HCT116 (cell line): Measurements from ENCODE around the gene TST. TPM values are rescaled to one million over a fixed set of nuclear protein-coding genes. Genes with fewer than 3 reads are reported as not detected.

Experiments used
- ATAC-seq: fragments of 200-7000 bp; cut with Tn5 transposase; 2 replicates; pipeline ENCODE4 v1.9.1; 2020; ENCODE audit warnings: mild to moderate bottlenecking, moderate library complexity
- BruUV-seq: library from RNA; stranded (reverse); fragments of 400-500 nt; replicated peaks from 2 replicates; lab custom pipeline; 2021; lab: Mats Ljungman, UMichigan
- CTCF ChIA-PET: fragments of 300-600 bp; sonication (Branson Sonifier 250); formaldehyde crosslinking; loops from one replicate; lab custom pipeline; 2021; ENCODE audit warnings: antibody characterized with exemption; lab: Charles Lee
- POLR2A ChIA-PET: fragments of 300-600, 350-600 bp; sonication (Branson Sonifier 250); formaldehyde crosslinking; loops from one replicate; lab custom pipeline; 2021; ENCODE audit warnings: antibody characterized with exemption; lab: Charles Lee
- RAD21 ChIA-PET, 2 experiments: fragments of 300-600 bp; sonication (Branson Sonifier 250); formaldehyde crosslinking; loops; one replicate each; lab custom pipeline; 2023; ENCODE audit warnings: low total read pairs in 2 of 2; ENCODE audit not compliant: uncharacterized antibody in 2 of 2, unreplicated experiment in 2 of 2, low non-redundant PET in 1 of 2; lab: Charles Lee
- DNase-seq: peaks from one replicate; pipeline ENCODE4 v3.0.0-alpha.2; 2010; ENCODE audit warnings: low read depth, low spot score
- H2AFZ ChIP-seq: fragments of 200-600 bp; shearing (Covaris generic), sonication (generic); 2 replicates; pipeline ENCODE4 v1.6.1; 2017; ENCODE audit warnings: low read depth, mixed run types, mixed read lengths, antibody characterized with exemption, low read length; ENCODE audit not compliant: poor library complexity, severe bottlenecking
- H3K27ac ChIP-seq: 2 replicates; pipeline ENCODE4 v1.5.1; 2012; ENCODE audit warnings: low read depth, low read length
- H3K27me3 ChIP-seq: fragments of 200-600 bp; sonication (generic); 2 replicates; pipeline ENCODE4 v1.6.1; 2016; ENCODE audit warnings: mixed run types, low read length, mixed read lengths; ENCODE audit not compliant: insufficient read depth
- H3K36me3 ChIP-seq, 2 experiments: fragments of 200-500 bp in 1 of 2; fragments of 200-600 bp in 1 of 2; sonication (Bioruptor generic) in 1 of 2; sonication (generic) in 1 of 2; 2 replicates each; pipeline versions ENCODE4 v1.5.1 to v1.6.1; 2014 to 2016; ENCODE audit warnings: low read length in 2 of 2, inconsistent platforms in 1 of 2, mixed read lengths in 1 of 2, mixed run types in 1 of 2; ENCODE audit not compliant: insufficient read depth in 2 of 2, control insufficient read depth in 1 of 2
- H3K4me1 ChIP-seq, 2 experiments: fragments of 200-600 bp in 1 of 2; sonication (generic) in 1 of 2; 2 replicates each; pipeline versions ENCODE4 v1.5.1 to v1.6.1; 2012 to 2017; ENCODE audit warnings: low read length in 2 of 2, inconsistent platforms in 1 of 2, mild to moderate bottlenecking in 1 of 2, mixed read lengths in 1 of 2, mixed run types in 1 of 2, moderate library complexity in 1 of 2; ENCODE audit not compliant: insufficient read depth in 2 of 2, control insufficient read depth in 1 of 2
- H3K4me2 ChIP-seq: fragments of 200-600 bp; sonication (generic); 2 replicates; pipeline ENCODE4 v1.6.1; 2017; ENCODE audit warnings: mixed run types, low read length, mixed read lengths
- H3K4me3 ChIP-seq, 2 experiments: fragments of 200-600 bp in 1 of 2; sonication (generic) in 1 of 2; replicated peaks in 1 of 2; 2 replicates each; pipeline ENCODE4 v1.5.1; 2011 to 2016; ENCODE audit warnings: low read length in 2 of 2, control low read depth in 1 of 2, low read depth in 1 of 2, mild to moderate bottlenecking in 1 of 2, mixed read lengths in 1 of 2, mixed run types in 1 of 2
- H3K79me2 ChIP-seq: fragments of 200-600 bp; sonication (generic); 2 replicates; pipeline ENCODE4 v1.6.1; 2017; ENCODE audit warnings: mild to moderate bottlenecking, mixed run types, low read length, moderate library complexity, mixed read lengths; ENCODE audit not compliant: insufficient read depth
- H3K9ac ChIP-seq: fragments of 200-600 bp; sonication (generic); 2 replicates; pipeline ENCODE4 v1.6.1; 2016; ENCODE audit warnings: low read length, mixed read lengths
- H3K9me2 ChIP-seq: fragments of 200-600 bp; sonication (generic), shearing (Covaris generic); 2 replicates; pipeline ENCODE4 v1.6.1; 2017; ENCODE audit warnings: mixed run types, mild to moderate bottlenecking, moderate library complexity; ENCODE audit not compliant: insufficient read depth
- H3K9me3 ChIP-seq, 2 experiments: fragments of 200-500 bp in 1 of 2; fragments of 200-600 bp in 1 of 2; sonication (Bioruptor generic) in 1 of 2; sonication (generic) in 1 of 2; 2 replicates each; pipeline ENCODE4 v1.6.1; 2014 to 2017; ENCODE audit warnings: low read length in 2 of 2, mixed read lengths in 2 of 2, inconsistent platforms in 1 of 2, low read depth in 1 of 2, mild to moderate bottlenecking in 1 of 2, mixed run types in 1 of 2, moderate library complexity in 1 of 2; ENCODE audit not compliant: control insufficient read depth in 1 of 2, insufficient read depth in 1 of 2
- H4K20me1 ChIP-seq: fragments of 200-600 bp; sonication (generic), shearing (Covaris generic); 2 replicates; pipeline ENCODE4 v1.6.1; 2017; ENCODE audit warnings: mixed run types, mild to moderate bottlenecking, moderate library complexity; ENCODE audit not compliant: insufficient read depth
- JUND ChIP-seq: IDR thresholded peaks from 2 replicates; pipeline ENCODE4 v1.6.1; 2012
- POLR2AphosphoS5 ChIP-seq: IDR thresholded peaks from 2 replicates; pipeline ENCODE4 v1.6.1; 2011; ENCODE audit warnings: mild to moderate bottlenecking, low read depth, low read length, moderate library complexity
- RAD21 ChIP-seq: IDR thresholded peaks from 2 replicates; pipeline ENCODE4 v1.6.1; 2012; ENCODE audit warnings: low read depth, mild to moderate bottlenecking
- intact Hi-C: fragments of 100-400 bp; cut with micrococcal nuclease; formaldehyde crosslinking; loops from 2 replicates; pipeline ENCODE4 v1.10.0; 2022
- total RNA-seq: library from RNA; stranded (reverse); gene quantifications from one replicate; pipeline ENCODE4 v1.2.1, GENCODE V29; 2021; ENCODE audit not compliant: unreplicated experiment
- TF ChIP-seq, protein P1 (sequence below), 3 experiments: fragments of 200-600 bp in 1 of 3; sonication (generic) in 1 of 3; IDR thresholded peaks in 2 of 3; conservative IDR thresholded peaks in 1 of 3; 2 replicates each; pipeline ENCODE4 v1.5.1; 2012 to 2017; ENCODE audit warnings: low read depth in 2 of 3, low read length in 2 of 3, antibody characterized with exemption in 1 of 3, borderline replicate concordance in 1 of 3, control low read depth in 1 of 3, mild to moderate bottlenecking in 1 of 3, mixed read lengths in 1 of 3, mixed run types in 1 of 3, moderate library complexity in 1 of 3; ENCODE audit not compliant: insufficient read depth in 1 of 3
- TF ChIP-seq, protein P2 (sequence below): IDR thresholded peaks from 2 replicates; pipeline ENCODE4 v1.6.1; 2011; ENCODE audit warnings: mild to moderate bottlenecking, low read length, moderate library complexity; ENCODE audit not compliant: insufficient replicate concordance; ENCODE audit errors: extremely low read depth

TST gene
- total RNA-seq, 1 experiment from 2014 or later = 32.1 TPM

- CTCF ChIA-PET = interaction anchor here (1.4 to 1.8 kb wide), 2 partner anchors 8 to 10 kb away, joined by 4 read pairs; no protein-coding TSS in a partner anchor
- POLR2A ChIA-PET = no interaction called here
- H3K9ac ChIP-seq = no peak overlapping the region
- H3K9me2 ChIP-seq = no peaks in the 10 kb centered on the region
- no TSS peak for BruUV-seq
- H3K4me1 ChIP-seq = peaks cover 14 to 24% of the 10 kb centered on the region in 2 experiments; a peak in 3 of 4 replicates
- H4K20me1 ChIP-seq = no peaks in the 10 kb centered on the region
- no peaks in the 10 kb centered on the region for H3K27me3 ChIP-seq
- TF ChIP-seq, protein P1, sequence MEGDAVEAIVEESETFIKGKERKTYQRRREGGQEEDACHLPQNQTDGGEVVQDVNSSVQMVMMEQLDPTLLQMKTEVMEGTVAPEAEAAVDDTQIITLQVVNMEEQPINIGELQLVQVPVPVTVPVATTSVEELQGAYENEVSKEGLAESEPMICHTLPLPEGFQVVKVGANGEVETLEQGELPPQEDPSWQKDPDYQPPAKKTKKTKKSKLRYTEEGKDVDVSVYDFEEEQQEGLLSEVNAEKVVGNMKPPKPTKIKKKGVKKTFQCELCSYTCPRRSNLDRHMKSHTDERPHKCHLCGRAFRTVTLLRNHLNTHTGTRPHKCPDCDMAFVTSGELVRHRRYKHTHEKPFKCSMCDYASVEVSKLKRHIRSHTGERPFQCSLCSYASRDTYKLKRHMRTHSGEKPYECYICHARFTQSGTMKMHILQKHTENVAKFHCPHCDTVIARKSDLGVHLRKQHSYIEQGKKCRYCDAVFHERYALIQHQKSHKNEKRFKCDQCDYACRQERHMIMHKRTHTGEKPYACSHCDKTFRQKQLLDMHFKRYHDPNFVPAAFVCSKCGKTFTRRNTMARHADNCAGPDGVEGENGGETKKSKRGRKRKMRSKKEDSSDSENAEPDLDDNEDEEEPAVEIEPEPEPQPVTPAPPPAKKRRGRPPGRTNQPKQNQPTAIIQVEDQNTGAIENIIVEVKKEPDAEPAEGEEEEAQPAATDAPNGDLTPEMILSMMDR (IDR thresholded peaks at IDR 0.05 in 2 of 3, conservative IDR thresholded peaks at IDR 0.05 in 1 of 3; ENCODE audit: borderline replicate concordance in 1 of 3, insufficient read depth in 1 of 3, low read depth in 2 of 3, low read length in 2 of 3) = peak; percentile 36 to 89 (median 87); a peak in 5 of 6 replicates
- TF ChIP-seq, protein P2, sequence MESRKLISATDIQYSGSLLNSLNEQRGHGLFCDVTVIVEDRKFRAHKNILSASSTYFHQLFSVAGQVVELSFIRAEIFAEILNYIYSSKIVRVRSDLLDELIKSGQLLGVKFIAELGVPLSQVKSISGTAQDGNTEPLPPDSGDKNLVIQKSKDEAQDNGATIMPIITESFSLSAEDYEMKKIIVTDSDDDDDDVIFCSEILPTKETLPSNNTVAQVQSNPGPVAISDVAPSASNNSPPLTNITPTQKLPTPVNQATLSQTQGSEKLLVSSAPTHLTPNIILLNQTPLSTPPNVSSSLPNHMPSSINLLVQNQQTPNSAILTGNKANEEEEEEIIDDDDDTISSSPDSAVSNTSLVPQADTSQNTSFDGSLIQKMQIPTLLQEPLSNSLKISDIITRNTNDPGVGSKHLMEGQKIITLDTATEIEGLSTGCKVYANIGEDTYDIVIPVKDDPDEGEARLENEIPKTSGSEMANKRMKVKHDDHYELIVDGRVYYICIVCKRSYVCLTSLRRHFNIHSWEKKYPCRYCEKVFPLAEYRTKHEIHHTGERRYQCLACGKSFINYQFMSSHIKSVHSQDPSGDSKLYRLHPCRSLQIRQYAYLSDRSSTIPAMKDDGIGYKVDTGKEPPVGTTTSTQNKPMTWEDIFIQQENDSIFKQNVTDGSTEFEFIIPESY = no peak
- TF ChIP-seq POLR2AphosphoS5 (no peak), RAD21 (0 out of 2 replicates have a peak, but pooled peaks have one; percentile 23), JUND (no peak)
- peaks cover 5 to 8% of the 10 kb centered on the region in 2 experiments; a peak in 3 of 4 replicates for H3K36me3 ChIP-seq
- no peak overlapping the region for H3K4me3 ChIP-seq
- peak; percentile 27 for DNase-seq
- H2AFZ ChIP-seq = no peak overlapping the region
- H3K79me2 ChIP-seq = peaks cover 8% of the 10 kb centered on the region; the same call in 1 of the 2 replicates
- no peak overlapping the region for H3K27ac ChIP-seq
- no peak overlapping the region for H3K4me2 ChIP-seq
- 0 out of 2 replicates have a peak, but pooled peaks have one; percentile 19 for ATAC-seq
- H3K9me3 ChIP-seq = no peaks in the 10 kb centered on the region
- RAD21 ChIA-PET = no interaction called here
- intact Hi-C loops = no loop called here
These were observed 2.6 kb upstream of the TST start for GRCh38 chr22:37021710-37022482.
